Activated T-cell treated with anti-CD3 and anti-CD28 coated beads, Interleukin-2, amount 50 U/mL, for 1 hour (primary cell): Measurements from ENCODE around the gene ROBO3.

Source experiments
- DNase-seq: peaks from one replicate; pipeline ENCODE4 v3.0.0-alpha.2; 2020

Gene ROBO3

DNA sequence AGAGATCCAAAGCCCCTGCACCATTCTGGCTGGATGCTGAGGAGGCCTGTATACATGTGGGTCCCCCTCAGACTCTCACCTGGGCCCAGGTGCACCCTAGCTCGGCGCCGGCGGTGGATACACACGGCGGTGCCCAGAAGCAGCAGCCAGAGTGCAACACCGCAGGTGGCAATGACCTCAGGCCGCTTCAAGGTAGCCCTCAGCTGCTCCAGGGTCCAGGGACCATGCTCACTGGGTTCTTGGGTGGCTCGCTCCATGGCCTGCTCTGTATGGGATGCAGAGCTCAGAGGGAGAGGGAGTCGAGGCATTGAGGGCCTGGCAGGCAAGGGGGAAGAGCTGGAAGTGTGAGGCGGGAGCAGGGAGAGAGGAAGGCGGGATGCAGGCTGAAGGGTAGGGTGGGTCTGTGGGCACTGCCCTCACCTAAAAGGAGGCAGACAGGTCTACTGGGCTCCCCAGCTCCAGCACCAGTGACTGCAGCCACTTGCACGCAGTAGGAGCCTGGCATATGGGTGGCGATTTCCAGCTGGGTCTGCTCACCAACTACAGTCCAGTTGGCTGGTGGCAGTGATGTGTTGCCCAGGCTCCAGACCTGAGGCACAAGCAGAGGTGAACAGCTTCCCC lies 28.7 kb downstream of the ROBO3 start:
- no peak for DNase-seq

DNA sequence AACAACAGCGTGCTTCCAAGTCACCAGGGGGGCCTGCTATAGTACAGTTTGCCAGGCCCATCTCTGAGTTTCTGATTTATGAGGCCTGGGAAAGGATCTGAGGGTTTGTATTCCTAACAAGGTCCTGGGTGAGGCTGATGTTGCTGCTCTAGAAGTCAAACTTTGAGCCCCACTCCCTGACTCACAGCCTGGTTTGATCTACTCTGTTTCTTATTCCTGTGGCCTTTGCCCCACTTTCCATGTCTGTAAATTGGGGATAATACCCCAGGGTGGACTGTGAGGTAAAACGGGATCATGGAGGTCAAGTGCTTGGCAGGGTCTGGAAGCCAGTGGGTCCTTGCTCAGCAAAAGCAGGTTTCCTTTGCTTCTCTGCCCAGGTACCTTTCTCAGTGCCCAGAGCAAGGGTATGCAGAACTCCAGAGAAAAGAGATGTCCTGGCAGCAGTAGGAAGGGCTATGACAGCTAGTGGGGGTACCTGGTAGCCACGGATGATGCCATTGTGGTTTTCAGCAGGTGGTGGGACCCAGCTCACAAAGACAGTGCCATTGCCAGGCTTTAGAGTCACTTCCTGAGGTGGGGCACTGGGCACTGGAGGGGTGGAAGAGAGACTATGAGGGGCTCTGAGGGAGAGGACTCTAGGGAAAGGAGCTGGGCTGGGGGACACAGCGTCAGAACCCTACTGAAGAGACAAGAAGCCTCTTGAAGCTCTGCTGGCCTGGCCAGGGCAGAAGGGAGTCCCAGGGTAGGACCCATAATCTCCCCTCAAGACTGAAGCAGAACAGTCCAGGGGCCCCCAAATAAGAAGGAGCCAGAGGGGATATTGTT lies 29.6 kb downstream of the ROBO3 start:
- no peak for DNase-seq

DNA sequence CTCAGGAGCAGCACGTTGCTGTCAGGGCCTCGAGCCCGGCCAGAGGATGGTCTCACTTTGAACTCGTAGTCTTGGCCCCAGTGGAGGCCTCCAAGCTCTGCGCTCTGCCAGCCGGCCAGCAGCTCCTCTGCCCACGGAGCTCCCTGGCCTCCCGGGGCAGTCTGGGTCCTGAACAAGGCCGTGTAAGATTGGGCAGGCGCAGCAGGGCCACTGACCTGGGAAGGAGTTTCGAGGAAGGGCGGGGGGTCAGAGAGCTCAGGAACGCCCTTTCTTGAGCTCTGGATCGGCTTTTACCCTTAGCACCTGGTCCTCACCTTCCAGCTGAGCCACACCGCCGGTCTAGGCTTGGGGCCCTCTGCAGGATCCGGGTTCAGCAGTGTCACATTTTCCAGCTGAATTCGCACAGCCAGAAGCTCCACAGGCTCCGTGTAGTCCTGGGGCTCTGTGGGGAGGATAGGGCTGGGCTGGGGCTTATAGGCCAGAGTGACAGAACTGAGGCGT lies 30.3 kb downstream of the ROBO3 start:
- no peak for DNase-seq

DNA sequence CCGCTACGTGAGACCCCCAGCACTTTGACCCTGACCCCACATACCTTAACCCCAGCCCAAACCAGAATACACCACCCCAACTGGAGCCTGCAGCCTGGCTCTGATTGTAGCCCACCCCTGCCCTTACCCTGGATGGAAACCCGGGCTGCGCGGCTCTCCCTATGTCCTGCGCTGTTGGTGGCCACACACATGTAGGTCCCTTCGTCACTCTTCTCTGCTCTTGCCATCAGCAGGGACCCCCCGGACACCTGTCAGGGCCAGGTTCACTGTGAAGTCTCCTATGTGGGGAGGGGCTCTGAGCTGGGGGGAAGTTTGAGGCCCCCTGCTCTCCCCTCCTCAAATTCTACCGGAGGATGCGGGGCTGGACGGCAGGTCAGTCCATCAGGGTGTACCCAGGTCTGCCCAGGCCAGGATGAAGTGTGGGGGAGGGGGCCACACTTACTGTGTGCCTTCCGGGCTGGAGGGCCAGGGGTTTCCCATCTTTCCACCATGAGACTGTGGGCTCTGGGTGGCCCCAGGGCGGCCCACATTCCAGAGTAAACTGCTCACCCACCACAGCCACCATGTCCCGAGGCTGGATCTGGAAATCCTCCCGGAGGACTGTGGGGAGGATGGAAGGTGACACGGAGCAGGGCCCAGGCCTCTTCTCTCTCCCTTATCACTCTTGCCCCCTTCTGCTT lies 31.0 kb downstream of the ROBO3 start:
- DNase-seq = no peak

DNA sequence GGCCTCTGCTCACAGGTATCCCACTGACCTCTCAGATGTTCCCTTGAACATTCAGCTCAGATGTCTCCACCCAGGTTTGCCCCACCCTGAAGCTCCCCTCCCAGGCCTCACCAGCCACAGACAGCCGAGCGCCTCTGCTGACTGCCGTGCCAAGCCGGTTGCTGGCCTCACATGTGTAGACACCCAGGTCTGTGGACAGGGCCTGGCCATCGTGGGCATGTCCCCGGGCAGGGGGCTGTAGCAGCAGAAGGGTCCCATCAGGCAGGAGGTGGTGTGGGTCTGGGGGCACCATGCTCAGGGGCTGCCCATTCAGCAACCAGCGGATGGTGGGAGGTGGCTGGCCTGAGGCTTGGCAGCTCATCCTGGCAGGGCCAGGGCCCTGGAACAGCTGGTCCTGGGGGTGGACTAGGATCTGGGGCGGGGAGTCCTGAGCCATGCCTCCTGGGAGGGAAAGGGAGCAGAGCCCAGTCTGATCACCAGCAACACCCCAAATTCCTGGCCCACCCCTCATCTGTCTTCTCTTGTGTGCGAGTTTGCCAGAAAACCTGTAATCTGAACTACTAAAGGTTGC lies 31.7 kb downstream of the ROBO3 start:
- DNase-seq = no peak

DNA sequence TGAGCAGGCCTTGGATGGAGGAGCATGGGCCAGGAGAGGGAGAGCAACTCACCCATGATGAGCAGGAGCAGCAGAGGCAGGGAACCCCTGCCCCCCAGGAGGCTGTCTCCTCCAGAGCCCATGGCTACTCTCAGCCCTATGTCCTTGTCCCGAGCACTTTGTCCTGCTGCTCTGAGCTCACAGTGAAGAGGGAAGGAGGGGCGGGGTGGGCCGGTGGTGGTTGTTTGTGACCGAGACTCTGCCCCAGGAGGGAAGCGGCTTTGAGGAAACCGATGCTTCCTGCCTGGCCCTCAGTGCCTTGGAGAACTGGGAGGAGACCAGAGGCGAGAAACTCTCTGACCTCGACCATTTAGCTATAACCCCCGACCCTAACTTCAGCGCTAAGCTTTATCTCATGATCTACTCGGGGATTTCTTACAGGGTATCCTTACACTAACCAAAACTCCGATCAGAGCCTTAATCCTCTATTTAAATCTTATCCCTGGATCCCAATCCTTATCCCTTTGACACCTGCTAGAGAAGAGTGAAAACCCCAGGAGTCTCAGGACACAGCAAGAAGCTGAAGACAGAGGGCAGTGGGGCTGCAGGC lies 32.5 kb downstream of the ROBO3 start, which contains the start of gene ROBO4:
Gene ROBO4, minus strand, starts transcription at position 192 of the 589 bp plus-strand sequence. Its CDS starts 70 bp downstream, at position 122.
- DNase-seq = no peak

DNA sequence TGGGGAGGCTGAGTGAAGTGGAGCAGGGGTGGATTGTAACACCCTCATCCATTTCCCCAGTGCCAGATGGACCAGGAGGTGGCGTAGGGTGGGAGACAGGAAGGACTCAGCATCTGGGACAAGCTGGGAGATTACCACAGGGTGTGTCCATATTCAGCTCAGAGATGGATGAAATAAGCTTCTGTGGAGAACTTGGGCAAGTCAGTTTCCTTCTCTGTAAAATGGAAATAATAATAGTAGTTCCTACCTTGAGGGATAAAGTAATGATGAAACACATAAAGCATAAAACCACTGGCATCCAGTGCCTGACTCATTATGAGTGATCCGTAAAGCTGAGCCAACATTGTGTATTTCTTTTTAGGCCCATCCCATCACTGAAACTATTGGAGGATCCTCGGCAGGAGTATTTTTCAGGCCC lies 33.0 kb downstream of the ROBO3 start:
- no peak for DNase-seq

DNA sequence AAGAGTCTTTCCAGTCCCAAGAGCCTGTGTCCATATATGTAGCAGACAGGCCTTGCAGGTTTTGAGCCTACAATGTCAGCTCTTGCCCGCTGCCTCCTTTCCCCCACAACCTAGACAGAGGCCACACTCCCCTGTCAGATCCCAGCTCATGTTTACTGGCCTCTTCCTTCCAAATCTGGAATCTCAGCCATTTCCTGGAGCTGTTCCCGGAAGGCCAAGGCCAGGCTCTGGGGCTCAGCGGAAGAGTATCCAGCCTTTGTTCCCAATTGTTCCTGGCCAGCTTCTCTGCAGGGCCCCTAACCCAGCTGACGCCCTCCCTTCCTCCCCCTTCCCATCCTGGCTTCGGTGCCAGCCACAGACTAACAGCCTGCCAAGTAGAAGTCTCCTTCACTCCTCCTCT lies 33.5 kb downstream of the ROBO3 start:
- no peak for DNase-seq

DNA sequence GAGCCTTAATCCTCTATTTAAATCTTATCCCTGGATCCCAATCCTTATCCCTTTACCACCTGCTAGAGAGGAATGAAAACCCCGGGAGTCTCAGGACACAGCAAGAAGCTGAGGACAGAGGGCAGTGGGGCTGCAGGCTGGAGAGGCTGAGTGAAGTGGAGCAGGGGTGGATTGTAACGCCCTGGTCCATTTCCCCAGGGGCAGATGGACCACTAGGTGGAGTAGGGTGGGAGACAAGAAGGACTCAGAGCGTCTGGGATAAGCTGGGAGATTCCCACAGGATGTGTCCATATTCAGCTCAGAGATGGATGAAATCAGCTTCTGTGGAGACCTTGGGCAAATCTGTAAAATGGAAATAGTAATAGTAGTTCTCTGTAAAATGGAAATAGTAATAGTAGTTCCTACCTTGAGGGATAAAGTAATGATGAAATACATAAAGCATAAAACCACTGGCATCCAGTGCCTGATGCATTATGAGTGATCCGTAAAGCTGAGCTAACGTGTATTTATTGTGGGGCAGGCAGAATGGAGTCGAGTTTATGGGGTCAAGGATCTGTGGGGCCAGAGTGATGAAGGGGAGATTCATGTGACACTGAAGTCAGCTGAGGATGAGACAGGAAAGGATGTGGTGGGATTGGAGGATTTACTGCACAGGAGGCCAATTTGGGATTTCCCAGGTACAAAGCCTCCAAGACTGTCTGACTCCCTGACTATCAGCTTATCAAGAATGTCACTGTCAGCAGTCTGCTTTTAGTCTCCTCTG lies 34.3 kb downstream of the ROBO3 start:
- DNase-seq = no peak

DNA sequence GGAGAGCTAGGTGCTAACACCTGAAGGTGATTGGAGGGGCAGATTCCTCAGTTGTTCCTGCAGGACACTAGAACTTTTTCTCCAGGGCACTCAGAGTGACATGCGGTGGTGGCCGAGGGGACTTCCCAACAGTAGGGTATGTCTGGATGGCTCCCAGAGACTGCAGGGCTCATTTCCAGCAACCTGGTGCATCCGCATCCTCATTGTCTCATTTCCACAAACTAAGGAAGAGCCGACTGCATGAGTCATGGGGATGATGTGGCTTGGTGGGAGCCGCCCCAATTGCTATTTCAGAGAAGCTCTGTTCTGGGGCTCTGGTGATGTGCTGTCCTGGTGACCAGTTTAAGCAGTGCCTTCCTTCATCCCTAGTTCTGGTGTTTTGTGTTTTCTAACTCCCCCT lies 35.2 kb downstream of the ROBO3 start:
- DNase-seq = no peak

DNA sequence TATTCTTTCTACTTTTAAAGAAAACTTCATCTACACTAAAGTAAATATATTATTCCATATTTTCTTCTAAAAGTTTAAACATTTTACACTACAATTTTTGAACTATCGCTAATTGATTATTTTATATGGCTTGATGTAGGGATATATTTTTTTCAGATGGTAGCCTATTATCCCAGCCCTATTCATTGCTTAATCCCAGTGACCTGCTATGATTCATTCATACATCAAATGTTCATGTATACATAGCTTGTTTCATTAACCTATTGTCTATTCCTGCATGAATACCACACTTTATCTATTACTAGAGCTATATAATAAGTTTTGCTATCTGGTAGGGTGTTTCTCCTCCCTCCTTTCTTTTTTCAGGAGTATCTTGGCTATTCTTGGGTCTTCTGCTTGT lies 37.4 kb downstream of the ROBO3 start:
- no peak for DNase-seq

DNA sequence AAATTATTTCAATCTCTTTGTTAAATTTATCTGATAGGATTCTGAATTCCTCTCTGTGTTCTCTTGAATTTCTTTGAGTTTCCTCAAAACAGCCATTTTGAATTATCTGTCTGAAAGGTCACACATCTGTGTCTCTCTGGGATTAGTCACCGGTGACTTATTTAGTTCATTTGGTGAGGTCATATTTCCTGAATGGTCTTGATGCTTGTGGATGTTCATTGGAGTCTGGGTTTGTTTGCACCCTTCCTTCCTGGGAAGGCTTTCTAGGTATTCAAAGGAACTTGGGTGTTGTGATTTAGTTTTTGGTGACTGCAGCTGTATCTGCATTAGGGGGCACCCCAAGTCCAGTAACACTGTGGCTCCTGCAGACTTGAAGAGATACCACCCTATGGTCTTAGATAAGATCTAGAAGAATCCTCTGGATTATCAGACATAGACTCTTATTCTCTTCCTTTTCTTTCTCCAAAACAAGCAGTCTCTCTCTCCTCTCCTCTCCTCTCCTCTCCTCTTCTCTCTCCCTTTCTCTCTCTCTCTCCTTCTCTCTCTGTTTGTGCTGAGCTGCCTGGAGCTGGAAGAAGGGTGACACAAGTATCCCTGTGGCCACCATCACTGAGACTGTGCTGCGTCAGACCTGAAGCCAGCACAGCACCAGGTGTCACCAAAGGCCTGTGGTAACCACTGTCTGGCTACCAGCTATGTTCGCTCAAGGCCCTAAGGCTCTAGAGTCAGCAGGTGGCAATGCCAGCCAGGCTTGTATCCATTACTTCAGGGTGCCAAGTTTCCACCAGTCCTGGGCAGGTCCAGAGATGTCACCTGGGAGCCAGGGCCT lies 50.5 kb downstream of the ROBO3 start:
- DNase-seq = no peak

DNA sequence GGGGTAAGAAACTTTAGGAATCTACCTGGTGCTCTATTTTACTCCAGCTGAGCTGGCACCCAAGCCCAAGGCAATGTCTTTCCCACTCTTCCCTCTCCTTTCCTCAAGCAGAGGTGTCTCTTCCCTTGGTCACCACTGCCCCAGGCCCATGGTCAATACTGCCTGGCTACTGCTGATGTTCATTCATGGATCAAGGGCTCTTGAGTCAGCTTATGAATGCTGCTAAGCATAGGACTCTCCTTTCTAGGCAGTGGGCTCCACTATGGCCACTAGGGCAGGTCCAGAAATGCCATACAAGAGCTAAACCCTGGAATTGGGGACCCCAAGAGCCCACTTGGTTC lies 51.1 kb downstream of the ROBO3 start:
- DNase-seq = no peak

DNA sequence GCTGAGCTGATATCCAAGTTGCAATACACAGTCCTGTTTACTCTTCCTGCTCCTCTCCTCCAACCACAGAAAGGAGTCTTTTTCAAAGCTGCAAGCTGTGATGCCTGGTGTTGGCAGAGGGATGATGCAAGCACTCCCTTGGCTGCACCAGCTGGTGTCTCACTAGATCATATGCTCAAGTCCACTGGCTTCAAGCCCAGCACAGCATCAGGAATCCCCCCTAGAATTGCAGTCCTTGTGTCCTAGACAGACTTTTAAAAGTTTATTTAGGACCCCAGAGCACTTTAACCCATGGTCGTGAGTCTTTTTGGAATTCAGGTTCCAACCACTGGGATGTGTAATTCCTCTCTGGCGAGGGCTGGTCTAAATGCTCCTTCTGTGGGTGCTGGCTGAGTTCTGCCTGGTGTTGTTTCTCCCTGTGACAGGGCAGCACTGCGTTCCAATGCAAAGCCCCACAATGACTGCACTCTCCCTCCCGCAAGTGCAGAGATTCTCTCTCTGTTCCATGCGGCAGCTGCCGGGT lies 51.9 kb downstream of the ROBO3 start:
- DNase-seq = no peak

DNA sequence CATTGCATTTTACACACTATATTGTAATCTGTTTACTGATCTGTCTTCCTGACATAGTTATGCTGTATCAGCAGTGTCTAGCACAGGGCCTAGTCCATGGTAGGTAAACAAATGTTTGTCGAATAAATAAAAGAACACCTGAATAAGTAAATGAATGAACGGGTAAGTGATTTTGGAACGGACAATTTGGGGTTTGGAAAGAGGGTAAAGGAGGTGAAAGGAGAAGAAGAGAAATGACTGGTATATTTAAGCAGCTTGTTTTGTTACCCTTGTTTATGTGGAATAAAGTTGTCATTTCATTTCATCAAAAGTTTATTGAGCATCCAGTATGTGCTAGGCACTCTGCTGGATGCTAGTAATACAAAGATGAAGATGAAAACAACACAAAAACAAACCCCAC lies 53.7 kb downstream of the ROBO3 start, which contains the start of gene HEPN1:
Gene HEPN1, plus strand, starts transcription at position 301 of the 400 bp plus-strand sequence.
- no peak for DNase-seq

DNA sequence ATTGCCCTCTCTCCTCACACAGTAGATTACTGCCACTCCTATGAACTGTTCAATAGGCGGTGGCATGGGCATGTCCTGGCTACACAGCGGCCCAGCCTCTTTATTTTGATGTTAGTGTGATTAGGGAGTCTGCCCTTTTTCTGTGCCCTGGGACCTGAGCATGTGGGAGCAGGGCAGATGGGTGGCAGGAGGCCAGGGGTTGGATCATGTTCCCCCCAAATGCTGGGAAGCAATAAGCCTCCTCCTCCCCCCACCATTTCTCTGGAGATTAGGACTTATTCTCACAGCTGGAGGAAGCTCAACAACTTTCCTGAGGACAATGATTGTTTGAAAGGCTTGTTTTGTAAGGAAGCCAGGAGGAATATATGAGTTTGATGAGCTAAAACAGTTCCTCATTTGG lies 54.7 kb downstream of the ROBO3 start:
- DNase-seq = no peak

DNA sequence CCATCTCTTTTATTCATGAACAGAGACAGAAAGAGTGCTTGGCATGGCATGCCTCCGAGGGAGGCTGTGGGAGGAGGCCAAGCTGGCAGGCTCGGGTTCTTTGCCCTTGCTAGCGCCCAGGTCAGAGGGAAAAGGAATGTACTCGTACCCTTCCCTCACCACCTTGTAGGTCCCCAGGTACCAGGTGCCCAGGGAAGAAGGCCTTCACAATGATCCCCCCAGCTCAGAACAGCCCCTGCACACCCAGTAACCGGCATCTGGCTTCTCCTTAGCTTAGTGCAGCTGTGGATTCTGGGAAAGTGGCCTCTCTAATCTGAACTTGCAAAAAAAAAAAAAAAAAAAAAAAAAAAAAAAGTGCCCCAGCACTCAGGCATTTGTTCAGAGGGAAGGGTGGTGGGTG lies 55.1 kb downstream of the ROBO3 start:
- DNase-seq = no peak

DNA sequence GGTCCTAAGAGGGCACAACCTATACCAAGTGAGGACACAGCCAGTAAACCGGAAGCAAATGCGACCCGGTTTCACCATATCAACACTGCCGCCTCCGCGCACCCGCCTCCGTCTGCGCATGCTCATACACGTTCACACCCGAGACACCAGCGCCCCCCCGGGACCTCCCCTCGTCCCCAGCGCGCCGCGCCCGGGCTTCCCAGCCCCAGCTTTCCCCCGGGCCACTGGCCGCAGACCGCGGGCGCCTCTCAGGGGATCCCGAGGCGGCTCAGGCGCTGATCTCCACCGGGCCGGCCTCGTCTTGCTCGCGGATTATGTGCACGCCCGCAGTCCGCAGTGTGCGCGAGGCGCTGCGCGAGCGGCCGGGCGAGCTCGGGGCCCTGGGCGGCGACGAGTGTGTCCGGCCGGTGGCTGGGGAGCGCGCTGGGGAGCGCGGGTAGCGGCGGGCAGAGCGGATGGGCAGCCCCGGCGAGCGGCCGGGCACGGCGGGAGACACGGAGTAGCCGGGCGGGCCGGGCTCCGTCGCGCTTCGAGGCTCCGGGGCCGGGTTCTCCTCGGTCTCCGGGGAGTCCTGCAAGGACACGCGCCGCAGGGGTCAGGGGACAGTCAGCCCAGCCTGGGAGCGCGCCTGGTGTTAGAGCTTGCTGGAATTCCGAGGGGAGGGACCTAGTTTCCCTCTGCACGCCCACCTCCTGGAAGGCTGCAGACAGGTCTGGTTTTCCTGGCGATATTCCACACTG lies 55.8 kb downstream of the ROBO3 start:
- DNase-seq = peak; percentile 76

DNA sequence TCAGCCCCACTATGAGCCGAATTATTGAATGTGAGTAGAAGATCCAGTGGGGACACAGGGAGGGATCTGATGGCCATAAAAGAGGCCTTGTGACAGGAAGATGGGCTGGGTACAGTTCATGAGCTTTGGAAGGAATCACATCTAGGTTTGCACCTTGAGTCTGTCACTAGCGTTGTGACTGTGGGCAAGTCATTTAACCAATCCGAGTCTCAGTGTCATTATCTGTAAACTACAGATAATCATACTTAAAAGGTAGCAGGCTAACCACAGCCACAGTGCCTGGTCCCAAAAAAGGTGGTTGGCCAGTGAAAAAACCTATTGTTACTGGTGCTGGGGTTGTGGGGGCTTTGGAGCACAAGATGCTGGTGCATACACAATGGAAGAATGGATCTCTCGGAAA lies 57.6 kb downstream of the ROBO3 start:
- no peak for DNase-seq

DNA sequence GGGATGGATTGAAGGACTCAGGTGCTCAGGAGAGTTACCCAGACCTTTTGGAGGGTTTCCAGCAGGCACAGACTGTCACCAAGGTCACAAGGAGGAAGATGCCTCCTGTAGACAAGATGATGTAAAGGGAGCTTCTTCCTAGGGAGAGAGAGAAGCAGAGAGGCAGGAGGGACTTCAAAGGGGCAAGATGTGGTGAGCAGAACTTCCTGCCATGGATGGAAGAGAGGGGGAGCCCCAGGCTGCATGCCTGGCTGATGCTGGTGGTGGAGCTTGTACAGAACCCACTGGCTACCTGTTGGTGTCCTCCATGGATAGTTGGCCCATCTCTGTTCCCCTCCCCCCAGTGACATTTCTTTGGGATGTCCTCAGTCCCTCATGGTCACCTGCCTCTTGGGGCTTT lies 58.1 kb downstream of the ROBO3 start:
- DNase-seq = no peak
